ENCODE data around the gene TBK1. TPM values are rescaled to one million over a fixed set of nuclear protein-coding genes. Genes with fewer than 3 reads are reported as not detected.
A peak's percentile ranks its signal among the peaks of the same experiment; 100 is the strongest.

The TBK1 gene
- total and polyA plus RNA-seq, 10 of the 15 experiments (the other 5 are each of a cell fraction or from before 2014, with no cell fraction given), result 13.4 to 49.3 (median 37.7) TPM

DNA sequence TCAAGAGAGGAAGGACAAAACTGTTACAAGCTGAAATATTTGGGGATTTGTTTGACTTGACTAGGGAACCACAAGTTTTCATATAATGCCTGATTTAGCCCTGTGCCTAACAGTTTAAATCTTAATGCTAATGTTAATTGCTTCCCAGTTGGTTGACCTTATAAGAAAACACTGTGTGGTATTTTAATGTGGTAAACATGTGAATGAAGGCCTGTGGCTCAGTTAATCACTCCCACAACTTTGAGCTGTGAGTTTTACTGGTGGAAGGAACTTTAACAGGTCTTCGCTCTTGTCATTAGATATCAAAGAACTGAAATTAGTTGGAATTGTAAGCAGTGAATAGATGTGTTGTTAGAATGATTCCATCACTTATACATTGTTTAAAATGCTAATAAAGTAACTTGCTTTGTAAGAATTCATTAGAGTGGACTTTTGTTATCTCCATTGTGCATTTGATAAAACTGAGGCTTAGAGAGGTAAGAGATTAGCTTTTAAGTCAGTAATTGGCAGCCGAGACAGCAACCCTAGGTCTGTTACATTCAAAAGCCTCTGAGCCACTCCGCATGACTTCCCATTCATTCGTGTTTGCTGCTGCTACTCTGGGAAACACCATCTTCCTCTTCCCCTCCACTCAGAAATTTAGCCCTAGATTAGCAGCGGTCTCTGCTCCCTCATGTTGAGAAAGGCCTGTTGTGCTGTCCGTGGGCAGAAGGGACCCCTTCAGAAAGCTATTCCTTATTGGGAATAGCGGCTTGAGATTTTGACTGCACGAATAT, 1.0 kb upstream of the TBK1 start:
- Histone ChIP-seq H3K4me2 (ENCODE audit: control insufficient read depth, insufficient read depth) (peak overlapping the region; percentile 85), H3K27ac (ENCODE audit: control insufficient read depth, insufficient read depth) (peak overlapping the region; percentile 88), H3K4me3 (peak overlapping the region; percentile 97), H3K9me3 (replicated peaks; ENCODE audit: control insufficient read depth, insufficient read depth, low read length) (no peaks in the 10 kb centered on the region), H3K79me2 (ENCODE audit: control insufficient read depth, insufficient read depth, low read length) (peaks cover 46% of the 10 kb centered on the region), H3K4me1 (ENCODE audit: control insufficient read depth, insufficient read depth, low read length) (no peaks in the 10 kb centered on the region; the same call in 1 of the 2 replicates), H2AFZ (ENCODE audit: control insufficient read depth, low read depth, low read length) (peak overlapping the region; percentile 98), H4K20me1 (ENCODE audit: control insufficient read depth, insufficient read depth) (no peaks in the 10 kb centered on the region), H3K27me3 (replicated peaks in 1 of 2; ENCODE audit: control insufficient read depth in 2 of 2, insufficient read depth in 2 of 2, low read length in 1 of 2) (no peaks in the 10 kb centered on the region), H3K9ac (ENCODE audit: control insufficient read depth, insufficient read depth, low read length) (peak overlapping the region; percentile 93), H3K36me3 (ENCODE audit: control insufficient read depth in 2 of 2, insufficient read depth in 2 of 2, low read length in 1 of 2) (peaks cover 2 to 14% of the 10 kb centered on the region in 2 experiments; a peak in 3 of 4 replicates)
- BruUV-seq (replicated peaks), result no TSS peak
- WGBS (ENCODE audit: insufficient coverage, insufficient replicate concordance, low lambda C conversion rate, missing lambda C conversion rate), result 13% methylated on average over 8 of the region's 8 CpGs
- ChIA-PET RAD21 (ENCODE audit: unreplicated experiment) (interaction anchor here (1.6 kb wide), 1 partner anchor 47 kb away, joined by 4 read pairs; the partner anchor contains the start of gene XPOT), SMC1A (ENCODE audit: uncharacterized antibody, unreplicated experiment) (interaction anchor here (0.8 to 2.2 kb wide), 8 partner anchors 9 to 46 kb away, joined by 3 to 9 read pairs (median 4); partner anchors contain the start of gene XPOT), POLR2A (interaction anchor here (0.6 to 1.0 kb wide), 5 partner anchors 10 to 636 kb away, joined by 3 to 5 read pairs (median 3); no protein-coding TSS in a partner anchor), CTCF (interaction anchor here (1.4 kb wide), 1 partner anchor 47 kb away, joined by 3 read pairs; no protein-coding TSS in a partner anchor)
- DNase-seq (ENCODE audit: low read depth, low spot score), result no peak
- TF ChIP-seq SIX5 (IDR thresholded peaks at IDR 0.05; ENCODE audit: low read depth, low read length, severe bottlenecking), result no peak
- TF ChIP-seq SP1 (IDR thresholded peaks at IDR 0.05; ENCODE audit: low read depth, low read length), result no peak
- TF ChIP-seq HDGF (IDR thresholded peaks at IDR 0.05), result no peak
- TF ChIP-seq, protein P1, sequence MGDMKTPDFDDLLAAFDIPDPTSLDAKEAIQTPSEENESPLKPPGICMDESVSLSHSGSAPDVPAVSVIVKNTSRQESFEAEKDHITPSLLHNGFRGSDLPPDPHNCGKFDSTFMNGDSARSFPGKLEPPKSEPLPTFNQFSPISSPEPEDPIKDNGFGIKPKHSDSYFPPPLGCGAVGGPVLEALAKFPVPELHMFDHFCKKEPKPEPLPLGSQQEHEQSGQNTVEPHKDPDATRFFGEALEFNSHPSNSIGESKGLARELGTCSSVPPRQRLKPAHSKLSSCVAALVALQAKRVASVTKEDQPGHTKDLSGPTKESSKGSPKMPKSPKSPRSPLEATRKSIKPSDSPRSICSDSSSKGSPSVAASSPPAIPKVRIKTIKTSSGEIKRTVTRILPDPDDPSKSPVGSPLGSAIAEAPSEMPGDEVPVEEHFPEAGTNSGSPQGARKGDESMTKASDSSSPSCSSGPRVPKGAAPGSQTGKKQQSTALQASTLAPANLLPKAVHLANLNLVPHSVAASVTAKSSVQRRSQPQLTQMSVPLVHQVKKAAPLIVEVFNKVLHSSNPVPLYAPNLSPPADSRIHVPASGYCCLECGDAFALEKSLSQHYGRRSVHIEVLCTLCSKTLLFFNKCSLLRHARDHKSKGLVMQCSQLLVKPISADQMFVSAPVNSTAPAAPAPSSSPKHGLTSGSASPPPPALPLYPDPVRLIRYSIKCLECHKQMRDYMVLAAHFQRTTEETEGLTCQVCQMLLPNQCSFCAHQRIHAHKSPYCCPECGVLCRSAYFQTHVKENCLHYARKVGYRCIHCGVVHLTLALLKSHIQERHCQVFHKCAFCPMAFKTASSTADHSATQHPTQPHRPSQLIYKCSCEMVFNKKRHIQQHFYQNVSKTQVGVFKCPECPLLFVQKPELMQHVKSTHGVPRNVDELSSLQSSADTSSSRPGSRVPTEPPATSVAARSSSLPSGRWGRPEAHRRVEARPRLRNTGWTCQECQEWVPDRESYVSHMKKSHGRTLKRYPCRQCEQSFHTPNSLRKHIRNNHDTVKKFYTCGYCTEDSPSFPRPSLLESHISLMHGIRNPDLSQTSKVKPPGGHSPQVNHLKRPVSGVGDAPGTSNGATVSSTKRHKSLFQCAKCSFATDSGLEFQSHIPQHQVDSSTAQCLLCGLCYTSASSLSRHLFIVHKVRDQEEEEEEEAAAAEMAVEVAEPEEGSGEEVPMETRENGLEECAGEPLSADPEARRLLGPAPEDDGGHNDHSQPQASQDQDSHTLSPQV (IDR thresholded peaks at IDR 0.05), result no peak
- TF ChIP-seq NFIC (IDR thresholded peaks at IDR 0.05; ENCODE audit: low read depth, low read length), result 0 out of 2 replicates have a peak, but pooled peaks have one; percentile 9
- no peak for TF ChIP-seq MYB (IDR thresholded peaks at IDR 0.05; ENCODE audit: borderline replicate concordance, low read depth, low read length)
- TF ChIP-seq MXI1 (IDR thresholded peaks at IDR 0.05; ENCODE audit: low read depth, low read length), result 0 out of 2 replicates have a peak, but pooled peaks have one; percentile 7
- in situ Hi-C loops (cut with MboI) (no loop called here), intact Hi-C loops (cut with micrococcal nuclease; ENCODE audit: unreplicated experiment) (loop anchor here (5.0 kb wide), 2 partner anchors 161 to 229 kb away; partner anchors contain the start of genes KICS2 and RASSF3)
- peak; percentile 79 for FAIRE-seq
- peak; percentile 38 for ATAC-seq

All from GM12878 (cell line).